GM10847 (cell line): ENCODE results near the gene ZNF74.

Source experiments
- POLR2A ChIP-seq: IDR thresholded peaks from 2 replicates; pipeline ENCODE4 v1.6.1; 2011; ENCODE audit not compliant: insufficient read length; ENCODE audit errors: extremely low read depth

The ZNF74 gene

GRCh38 chr22:20435436-20436306, 41.7 kb downstream of the ZNF74 start:
- no peak for TF ChIP-seq POLR2A

- TF ChIP-seq POLR2A: no peak
These were observed 42.4 kb downstream of the ZNF74 start for GRCh38 chr22:20436307-20436767.

- TF ChIP-seq POLR2A: no peak
These were observed 43.0 kb downstream of the ZNF74 start for GRCh38 chr22:20436768-20437612.

GRCh38 chr22:20437613-20438426, 43.9 kb downstream of the ZNF74 start, which contains the start of gene SCARF2:
TSS of gene SCARF2 (minus strand) at chr22:20437825. CDS start at chr22:20437754, 71 bp downstream.
- no peak for TF ChIP-seq POLR2A

GRCh38 chr22:20438427-20438677, 44.4 kb downstream of the ZNF74 start:
- TF ChIP-seq POLR2A: no peak

GRCh38 chr22:20438678-20439492, 44.9 kb downstream of the ZNF74 start:
- TF ChIP-seq POLR2A: no peak

GRCh38 chr22:20439556-20439927, 45.6 kb downstream of the ZNF74 start:
- TF ChIP-seq POLR2A: no peak

GRCh38 chr22:20439928-20440575, 46.1 kb downstream of the ZNF74 start:
- no peak for TF ChIP-seq POLR2A

GRCh38 chr22:20440637-20441591, 47.0 kb downstream of the ZNF74 start:
- TF ChIP-seq POLR2A: no peak

GRCh38 chr22:20441631-20442484, 47.9 kb downstream of the ZNF74 start:
- TF ChIP-seq POLR2A: no peak

- no peak for TF ChIP-seq POLR2A
These were observed 48.7 kb downstream of the ZNF74 start for GRCh38 chr22:20442485-20443284.

GRCh38 chr22:20444325-20444724, 50.4 kb downstream of the ZNF74 start:
- TF ChIP-seq POLR2A: no peak
